NT2/D1 (cell line): ENCODE results near the gene TMEM151A.

Source experiments
- YY1 ChIP-seq: IDR thresholded peaks from 2 replicates; pipeline ENCODE4 v1.6.1; 2011; ENCODE audit not compliant: insufficient read length, insufficient read depth
- ZNF274 ChIP-seq: IDR thresholded peaks from 2 replicates; pipeline ENCODE4 v1.6.1; 2011; ENCODE audit warnings: mild to moderate bottlenecking, low read depth, low read length

- TF ChIP-seq YY1 (no peak), ZNF274 (no peak)
Measured at GRCh38 chr11:66315921-66316811, 24.5 kb downstream of the TMEM151A start.
